Measurements from ENCODE around the gene COP1. TPM values are rescaled to one million over a fixed set of nuclear protein-coding genes. Genes with fewer than 3 reads are reported as not detected.
"Not testable (repeated sequence)": the region's sequence is repeated elsewhere in the genome, so short reads cannot be mapped to it uniquely, and the experiment has no call there.

Gene COP1
- total and polyA plus RNA-seq, 2 donors (not counting 3 experiments of a cell fraction or from before 2014, with no cell fraction given) = 16.5 to 40.9 TPM

DNA sequence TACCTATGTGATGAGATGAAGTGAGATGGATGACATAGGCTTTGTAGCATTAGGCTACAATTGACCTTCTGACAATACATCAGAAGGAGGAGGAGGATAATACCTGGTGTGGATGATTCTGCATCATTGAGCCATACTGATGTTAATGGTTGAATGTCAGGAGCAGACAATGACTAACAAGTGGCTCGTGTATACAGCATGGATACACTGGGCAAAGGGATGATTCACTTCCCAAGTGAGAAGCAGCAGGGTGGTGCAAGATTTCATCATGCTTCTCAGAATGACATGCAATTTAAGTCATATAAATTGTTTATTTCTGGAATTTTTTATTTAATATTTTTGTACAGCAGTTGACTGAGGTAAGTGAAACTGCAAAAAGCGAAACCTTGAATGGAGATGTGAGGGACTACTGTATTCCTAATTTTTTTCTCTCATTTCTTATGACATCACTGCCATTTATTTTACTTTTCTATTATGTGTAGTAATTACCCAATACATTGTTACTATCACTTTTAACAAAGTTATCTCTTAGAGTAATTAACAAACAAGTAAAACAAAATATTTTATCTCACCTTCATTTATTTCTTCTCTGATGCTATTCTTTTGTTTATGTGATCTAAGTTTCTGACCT, 34.4 kb upstream of the COP1 start:
- Histone ChIP-seq H3K9ac (replicated peaks; ENCODE audit: extremely low read depth, insufficient read depth, low read length) (no peak overlapping the region), H3K9me3 (replicated peaks; ENCODE audit: control insufficient read depth, insufficient read depth, low read length) (no peaks in the 10 kb centered on the region), H3K4me3 (replicated peaks in 1 of 3; ENCODE audit: insufficient read depth in 1 of 3, low read depth in 1 of 3, low read length in 3 of 3) (no peak overlapping the region), H3K36me3 (ENCODE audit: control insufficient read depth in 2 of 2, extremely low read depth in 1 of 2, insufficient read depth in 2 of 2, low read length in 2 of 2) (no peaks in the 10 kb centered on the region), H4K20me1 (replicated peaks; ENCODE audit: control insufficient read depth, extremely low read depth, insufficient read depth, low read length) (no peaks in the 10 kb centered on the region), H2AFZ (ENCODE audit: low read depth, low read length) (no peak overlapping the region), H3K27me3 (ENCODE audit: control insufficient read depth in 2 of 2, insufficient read depth in 2 of 2, low read length in 2 of 2) (no peaks in the 10 kb centered on the region), H3K27ac (ENCODE audit: insufficient read depth, low read depth, low read length) (no peak overlapping the region), H3K9me1 (replicated peaks; ENCODE audit: control insufficient read depth, extremely low read depth, insufficient read depth, low read length) (no peaks in the 10 kb centered on the region), H3K4me1 (ENCODE audit: control insufficient read depth, extremely low read depth, insufficient read depth, low read length) (no peaks in the 10 kb centered on the region), H3K79me2 (ENCODE audit: control insufficient read depth, insufficient read depth, low read length) (no peaks in the 10 kb centered on the region), H3K4me2 (ENCODE audit: insufficient read depth, low read length) (no peak overlapping the region)
- POLR2A ChIA-PET = no interaction called here
- BruUV-seq (replicated peaks) = no TSS peak
- TF ChIP-seq POLR2A (IDR thresholded peaks at IDR 0.05; ENCODE audit: low read depth, low read length) = no peak
- TF ChIP-seq POLR2AphosphoS5 (IDR thresholded peaks at IDR 0.05; ENCODE audit: insufficient read depth, low read depth, low read length) = no peak
- TF ChIP-seq JUN (IDR thresholded peaks at IDR 0.05; ENCODE audit: borderline replicate concordance, insufficient read depth, insufficient read length, low read depth) = no peak
- TF ChIP-seq, protein P1, sequence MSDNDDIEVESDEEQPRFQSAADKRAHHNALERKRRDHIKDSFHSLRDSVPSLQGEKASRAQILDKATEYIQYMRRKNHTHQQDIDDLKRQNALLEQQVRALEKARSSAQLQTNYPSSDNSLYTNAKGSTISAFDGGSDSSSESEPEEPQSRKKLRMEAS (IDR thresholded peaks at IDR 0.05; ENCODE audit: insufficient read depth, insufficient read length) = no peak
- peak; percentile 89 for TF ChIP-seq FOS (IDR thresholded peaks at IDR 0.05; ENCODE audit: borderline replicate concordance, insufficient read depth, low read length)
- no peak for TF ChIP-seq GATA2 (IDR thresholded peaks at IDR 0.05; ENCODE audit: insufficient read depth, insufficient read length, low read depth, low read length)
- DNase-seq (ENCODE audit: low read depth, low spot score) = peak; percentile 24
- CTCF ChIA-PET = interaction anchor here (0.9 kb wide), 1 partner anchor 16 kb away, joined by 3 read pairs; no protein-coding TSS in a partner anchor
- FAIRE-seq = peak; percentile 42
- intact Hi-C loops (cut with micrococcal nuclease) = loop anchor here (10.0 kb wide), 1 partner anchor 133 kb away; no protein-coding TSS in a partner anchor
- dilution Hi-C loops (cut with MboI; ENCODE audit: extremely low pct_ligation_motif_present, low sequenced_read_pairs) = no loop called here

DNA sequence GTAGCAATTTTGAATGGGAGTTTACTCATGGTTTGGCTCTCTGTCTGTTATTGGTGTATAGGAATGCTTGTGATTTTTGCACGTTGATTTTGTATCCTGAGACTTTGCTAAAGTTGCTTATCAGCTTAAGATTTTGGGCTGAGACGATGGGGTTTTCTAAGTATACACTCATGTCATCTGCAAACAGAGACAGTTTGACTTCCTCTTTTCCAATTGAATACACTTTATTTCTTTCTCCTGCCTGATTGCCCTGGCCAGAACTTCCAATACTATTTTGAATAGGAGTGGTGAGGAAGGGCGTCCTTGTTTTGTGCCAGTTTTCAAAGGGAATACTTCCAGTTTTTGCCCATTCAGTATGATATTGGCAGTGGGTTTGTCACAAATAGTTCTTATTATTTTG, 26.6 kb upstream of the COP1 start:
- dilution Hi-C loops (cut with MboI; ENCODE audit: extremely low pct_ligation_motif_present, low sequenced_read_pairs); H3K9me1 ChIP-seq (replicated peaks; ENCODE audit: control insufficient read depth, extremely low read depth, insufficient read depth, low read length); H2AFZ ChIP-seq (ENCODE audit: low read depth, low read length); H3K9ac ChIP-seq (replicated peaks; ENCODE audit: extremely low read depth, insufficient read depth, low read length); H3K9me3 ChIP-seq (replicated peaks; ENCODE audit: control insufficient read depth, insufficient read depth, low read length); FAIRE-seq; CTCF ChIA-PET; H3K4me3 ChIP-seq (replicated peaks in 1 of 3; ENCODE audit: insufficient read depth in 1 of 3, low read depth in 1 of 3, low read length in 3 of 3); H3K27ac ChIP-seq (ENCODE audit: insufficient read depth, low read depth, low read length); BruUV-seq (replicated peaks); H3K4me1 ChIP-seq (ENCODE audit: control insufficient read depth, extremely low read depth, insufficient read depth, low read length); H4K20me1 ChIP-seq (replicated peaks; ENCODE audit: control insufficient read depth, extremely low read depth, insufficient read depth, low read length); H3K4me2 ChIP-seq (ENCODE audit: insufficient read depth, low read length); POLR2A ChIA-PET; H3K36me3 ChIP-seq (ENCODE audit: control insufficient read depth in 2 of 2, extremely low read depth in 1 of 2, insufficient read depth in 2 of 2, low read length in 2 of 2); H3K27me3 ChIP-seq (ENCODE audit: control insufficient read depth in 2 of 2, insufficient read depth in 2 of 2, low read length in 2 of 2); H3K79me2 ChIP-seq (ENCODE audit: control insufficient read depth, insufficient read depth, low read length); intact Hi-C loops (cut with micrococcal nuclease); DNase-seq (ENCODE audit: low read depth, low spot score): not testable (repeated sequence)

Data from endothelial cell of umbilical vein (primary cell).